GM19438 (cell line): Measurements from ENCODE around the gene MYO3A.
"Not testable (repeated sequence)": the region's sequence is repeated elsewhere in the genome, so short reads cannot be mapped to it uniquely, and the experiment has no call there.

Experiments used
- ATAC-seq: cut with Tn5 transposase; IDR thresholded peaks from one replicate; pipeline ENCODE4 v1.9.1; 2021; ENCODE audit warnings: low read depth; ENCODE audit not compliant: unreplicated experiment

The MYO3A gene

GRCh38 chr10:26067680-26068079 lies 133.7 kb downstream of the MYO3A start:
- ATAC-seq: no peak

- ATAC-seq: not testable (repeated sequence)
Measured at GRCh38 chr10:26080971-26081370, 146.9 kb downstream of the MYO3A start.

- ATAC-seq: no peak
Measured at GRCh38 chr10:26081459-26081858, 147.4 kb downstream of the MYO3A start.

GRCh38 chr10:26085549-26085948 lies 151.5 kb downstream of the MYO3A start:
- no peak for ATAC-seq

GRCh38 chr10:26087666-26088065 lies 153.6 kb downstream of the MYO3A start:
- no peak for ATAC-seq

GRCh38 chr10:26090026-26090425 lies 156.0 kb downstream of the MYO3A start:
- ATAC-seq: no peak

GRCh38 chr10:26090762-26091161 lies 156.7 kb downstream of the MYO3A start:
- ATAC-seq: no peak

GRCh38 chr10:26093229-26093628 lies 159.2 kb downstream of the MYO3A start:
- ATAC-seq: no peak

- no peak for ATAC-seq
Measured at GRCh38 chr10:26095781-26096180, 161.8 kb downstream of the MYO3A start.

GRCh38 chr10:26097549-26097948 lies 163.5 kb downstream of the MYO3A start:
- not testable (repeated sequence) for ATAC-seq

GRCh38 chr10:26112532-26112931 lies 178.5 kb downstream of the MYO3A start:
- ATAC-seq: no peak

GRCh38 chr10:26138613-26139012 lies 204.6 kb downstream of the MYO3A start:
- ATAC-seq: no peak

- no peak for ATAC-seq
Measured at GRCh38 chr10:26156019-26156418, 222.0 kb downstream of the MYO3A start.

GRCh38 chr10:26157734-26158133 lies 223.7 kb downstream of the MYO3A start:
- ATAC-seq: no peak

GRCh38 chr10:26169466-26169865 lies 235.4 kb downstream of the MYO3A start:
- ATAC-seq: no peak

GRCh38 chr10:26172131-26172530 lies 238.1 kb downstream of the MYO3A start:
- ATAC-seq: no peak

GRCh38 chr10:26173837-26174236 lies 239.8 kb downstream of the MYO3A start:
- ATAC-seq: no peak

- no peak for ATAC-seq
Measured at GRCh38 chr10:26177341-26177740, 243.3 kb downstream of the MYO3A start.

GRCh38 chr10:26194275-26194674 lies 260.2 kb downstream of the MYO3A start:
- no peak for ATAC-seq

GRCh38 chr10:26197248-26197647 lies 263.2 kb downstream of the MYO3A start:
- no peak for ATAC-seq

- no peak for ATAC-seq
Measured at GRCh38 chr10:26198119-26198518, 264.1 kb downstream of the MYO3A start.

- no peak for ATAC-seq
Measured at GRCh38 chr10:26199841-26200240, 265.8 kb downstream of the MYO3A start.

- no peak for ATAC-seq
Measured at GRCh38 chr10:26205223-26205622, 271.2 kb downstream of the MYO3A start.
